Neural progenitor cell (in vitro differentiated cells): Measurements from ENCODE around the gene RHBDL1. TPM values are rescaled to one million over a fixed set of nuclear protein-coding genes. Genes with fewer than 3 reads are reported as not detected.

Experiments
- DNase-seq: peaks from one replicate; pipeline ENCODE4 v3.0.0-alpha.2; 2016; ENCODE audit warnings: low spot score
- H2AFZ ChIP-seq: fragments of 200-600 bp; sonication (generic); replicated peaks from 2 replicates; pipeline ENCODE4 v1.6.1; 2016; ENCODE audit warnings: antibody characterized with exemption
- H3F3A ChIP-seq: fragments of 200-600 bp; sonication (generic); 2 replicates; pipeline ENCODE4 v1.6.1; 2016; ENCODE audit warnings: antibody characterized with exemption, low read depth
- H3K27ac ChIP-seq: fragments of 200-600 bp; sonication (generic); 2 replicates; pipeline ENCODE4 v1.5.1; 2016; ENCODE audit warnings: mild to moderate bottlenecking
- H3K27me3 ChIP-seq: fragments of 200-600 bp; sonication (generic); 2 replicates; pipeline ENCODE4 v1.6.1; 2016; ENCODE audit warnings: mild to moderate bottlenecking, moderate library complexity
- H3K36me3 ChIP-seq: fragments of 200-600 bp; sonication (generic); 2 replicates; pipeline ENCODE4 v1.5.1; 2016
- H3K4me1 ChIP-seq: fragments of 200-600 bp; sonication (generic); 2 replicates; pipeline ENCODE4 v1.6.1; 2016; ENCODE audit warnings: mixed run types
- H3K4me2 ChIP-seq: fragments of 200-600 bp; sonication (generic); 2 replicates; pipeline ENCODE4 v1.6.1; 2016
- H3K4me3 ChIP-seq: fragments of 200-600 bp; sonication (generic); 2 replicates; pipeline ENCODE4 v1.5.1; 2016
- H3K79me2 ChIP-seq: fragments of 200-600 bp; sonication (generic); 2 replicates; pipeline ENCODE4 v1.6.1; 2016; ENCODE audit warnings: low read depth
- H3K9ac ChIP-seq: fragments of 200-600 bp; sonication (generic); 2 replicates; pipeline ENCODE4 v1.6.1; 2016
- H3K9me3 ChIP-seq: fragments of 200-600 bp; sonication (generic); 2 replicates; pipeline ENCODE4 v1.5.1; 2016; ENCODE audit warnings: low read depth
- H4K20me1 ChIP-seq: fragments of 200-600 bp; sonication (generic); 2 replicates; pipeline ENCODE4 v1.6.1; 2016; ENCODE audit warnings: low read depth
- H3K27ac Mint-ChIP-seq: 3 replicates; pipeline ENCODE4 v1.8.0; 2021; ENCODE audit warnings: mixed read lengths
- H3K27me3 Mint-ChIP-seq: 2 replicates; pipeline ENCODE4 v1.8.0; 2022; ENCODE audit warnings: low read depth, mild to moderate bottlenecking, inconsistent platforms, moderate library complexity, mixed read lengths; ENCODE audit not compliant: insufficient read depth
- H3K36me3 Mint-ChIP-seq: 3 replicates; pipeline ENCODE4 v1.8.0; 2021; ENCODE audit warnings: mixed read lengths
- H3K4me1 Mint-ChIP-seq: 3 replicates; pipeline ENCODE4 v1.8.0; 2021; ENCODE audit warnings: mixed read lengths
- H3K4me3 Mint-ChIP-seq: 3 replicates; pipeline ENCODE4 v1.8.0; 2021; ENCODE audit warnings: mild to moderate bottlenecking, moderate library complexity, mixed read lengths
- H3K9me3 Mint-ChIP-seq: 3 replicates; pipeline ENCODE4 v1.8.0; 2020; ENCODE audit warnings: mixed read lengths
- CTCF ChIP-seq: fragments of 200-600 bp; sonication (generic); IDR thresholded peaks from 2 replicates; pipeline ENCODE4 v1.5.1; 2017; ENCODE audit warnings: antibody characterized with exemption, mild to moderate bottlenecking
- EZH2 ChIP-seq: fragments of 200-600 bp; sonication (generic); IDR thresholded peaks from 2 replicates; pipeline ENCODE4 v1.6.1; 2017; ENCODE audit warnings: antibody characterized with exemption, mild to moderate bottlenecking, moderate library complexity
- EZH2phosphoT487 ChIP-seq: fragments of 200-600 bp; sonication (generic); IDR thresholded peaks from 2 replicates; pipeline ENCODE4 v1.6.1; 2017; ENCODE audit warnings: antibody characterized with exemption
- total RNA-seq: library from RNA; depleted of rRNA; stranded (reverse); fragments of >200 nt; gene quantifications from 2 replicates; pipeline ENCODE4 v1.2.3, GENCODE V29; 2015; ENCODE audit warnings: low replicate concordance

Gene RHBDL1
- 0.28 and 5.3 TPM in 2 replicates for total RNA-seq

- Histone ChIP-seq H3K36me3 (no peaks in the 10 kb centered on the region), H3K9ac (no peak within 1 kb of the TSS), H3K27me3 (peaks cover 17% of the 10 kb centered on the region), H3F3A (peaks cover 39% of the 10 kb centered on the region), H3K4me2 (peak within 1 kb of the TSS; percentile 81), H3K9me3 (no peaks in the 10 kb centered on the region), H3K4me1 (peaks cover 7% of the 10 kb centered on the region), H3K27ac (no peak within 1 kb of the TSS), H2AFZ (no peak within 1 kb of the TSS), H3K4me3 (peak within 1 kb of the TSS; percentile 50), H4K20me1 (peaks cover 22% of the 10 kb centered on the region), H3K79me2 (no peaks in the 10 kb centered on the region)
- Mint-ChIP-seq H3K27ac (no peak within 1 kb of the TSS), H3K27me3 (peaks cover 2% of the 10 kb centered on the region), H3K4me3 (peak within 1 kb of the TSS; percentile 74), H3K4me1 (peaks cover 3% of the 10 kb centered on the region), H3K36me3 (no peaks in the 10 kb centered on the region), H3K9me3 (no peaks in the 10 kb centered on the region)
- TF ChIP-seq EZH2phosphoT487, result no peak
- peak; percentile 61 for DNase-seq
These were observed at the start of gene RHBDL1 for GRCh38 chr16:674968-675883. TSS of gene RHBDL1 (plus strand) at chr16:675671. CDS start at chr16:675791, 120 bp downstream.

GRCh38 chr16:625977-626765, 49.3 kb upstream of the RHBDL1 start:
- Histone ChIP-seq H4K20me1 (peaks cover 28% of the 10 kb centered on the region), H3K4me2 (no peak overlapping the region), H3K9me3 (no peaks in the 10 kb centered on the region), H3K27me3 (no peaks in the 10 kb centered on the region), H3K36me3 (no peaks in the 10 kb centered on the region), H3K79me2 (no peaks in the 10 kb centered on the region), H3K4me1 (peaks cover 21% of the 10 kb centered on the region), H3K4me3 (no peak overlapping the region), H3K9ac (no peak overlapping the region), H3F3A (peaks cover 30% of the 10 kb centered on the region), H3K27ac (no peak overlapping the region), H2AFZ (no peak overlapping the region)
- Mint-ChIP-seq H3K36me3 (peaks cover 5% of the 10 kb centered on the region), H3K4me1 (peaks cover 35% of the 10 kb centered on the region), H3K27me3 (peaks cover 5% of the 10 kb centered on the region), H3K9me3 (no peaks in the 10 kb centered on the region), H3K27ac (no peak overlapping the region), H3K4me3 (no peak overlapping the region)
- no peak for DNase-seq
- no peak for TF ChIP-seq EZH2phosphoT487
- no peak for TF ChIP-seq EZH2
- no peak for TF ChIP-seq CTCF

GRCh38 chr16:626787-627453, 48.6 kb upstream of the RHBDL1 start:
- no peak overlapping the region for H3K27ac ChIP-seq
- no peak overlapping the region for H3K9ac ChIP-seq
- H3K4me1 Mint-ChIP-seq, result peaks cover 30% of the 10 kb centered on the region
- H3K27ac Mint-ChIP-seq, result no peak overlapping the region
- no peaks in the 10 kb centered on the region for H3K27me3 ChIP-seq
- peaks cover 21% of the 10 kb centered on the region for H3K4me1 ChIP-seq
- H3K4me2 ChIP-seq, result no peak overlapping the region
- no peak for DNase-seq
- no peaks in the 10 kb centered on the region for H3K79me2 ChIP-seq
- H3K9me3 Mint-ChIP-seq, result no peaks in the 10 kb centered on the region
- no peak for TF ChIP-seq EZH2phosphoT487
- TF ChIP-seq EZH2, result no peak
- TF ChIP-seq CTCF, result no peak
- no peak overlapping the region for H2AFZ ChIP-seq
- H3K4me3 ChIP-seq, result no peak overlapping the region
- no peaks in the 10 kb centered on the region for H3K36me3 ChIP-seq
- H3K4me3 Mint-ChIP-seq, result no peak overlapping the region
- H3K36me3 Mint-ChIP-seq, result peaks cover 5% of the 10 kb centered on the region
- no peaks in the 10 kb centered on the region for H3K9me3 ChIP-seq
- H3F3A ChIP-seq, result peaks cover 29% of the 10 kb centered on the region
- H3K27me3 Mint-ChIP-seq, result peaks cover 5% of the 10 kb centered on the region
- H4K20me1 ChIP-seq, result peaks cover 22% of the 10 kb centered on the region
